Skeletal muscle cell (primary cell): Measurements from ENCODE around the gene SLC17A7.
A peak's percentile ranks its signal among the peaks of the same experiment; 100 is the strongest.
"Not testable (repeated sequence)": the region's sequence is repeated elsewhere in the genome, so short reads cannot be mapped to it uniquely, and the experiment has no call there.

ENCODE experiments used
- DNase-seq: peaks from one replicate; pipeline ENCODE4 v3.0.0-alpha.2; 2010; ENCODE audit warnings: low read depth
- H3K4me3 ChIP-seq: 2 replicates; pipeline ENCODE4 v1.5.1; 2011; ENCODE audit warnings: low read depth, mild to moderate bottlenecking, control low read depth, low read length, moderate library complexity

Gene SLC17A7

DNA sequence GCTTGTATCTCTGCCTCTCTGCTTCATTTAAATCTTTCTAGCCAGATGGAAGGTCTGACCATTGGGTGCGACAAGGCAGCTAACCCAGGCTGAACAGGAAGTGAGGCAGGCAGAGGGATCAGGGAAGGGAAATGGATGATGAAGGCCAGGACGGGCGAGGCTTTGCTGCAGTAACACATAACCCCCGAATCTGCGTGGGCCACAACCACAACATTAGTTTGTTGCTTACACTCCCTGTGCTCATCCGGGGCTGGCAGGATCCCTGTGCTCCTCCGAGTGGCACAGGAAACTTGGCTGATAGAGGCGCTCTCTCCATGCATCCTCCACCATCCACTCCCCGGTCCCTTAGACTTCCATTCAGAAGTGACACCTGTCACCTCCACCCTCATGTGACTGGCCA is 31.6 kb upstream of the SLC17A7 start:
- no peak overlapping the region for H3K4me3 ChIP-seq
- DNase-seq, result no peak

DNA sequence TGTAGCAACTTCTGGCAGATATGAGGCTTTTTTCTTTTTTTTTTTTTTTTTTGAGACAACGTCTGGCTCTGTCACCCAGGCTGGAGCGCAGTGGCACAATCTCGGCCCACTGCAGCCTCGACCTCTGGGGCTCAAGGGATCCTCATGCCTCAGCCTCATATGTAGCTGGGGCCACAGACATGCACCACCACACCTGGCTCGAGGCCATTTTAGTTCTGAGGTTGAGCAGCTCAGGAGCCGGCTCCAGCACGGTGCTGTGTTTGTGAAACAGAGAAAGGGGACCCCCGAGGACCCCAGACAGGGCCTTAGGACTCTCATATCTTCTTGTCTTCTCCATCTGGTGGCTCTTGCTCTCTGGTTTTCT is 29.3 kb upstream of the SLC17A7 start:
- DNase-seq, result no peak
- no peak overlapping the region for H3K4me3 ChIP-seq

DNA sequence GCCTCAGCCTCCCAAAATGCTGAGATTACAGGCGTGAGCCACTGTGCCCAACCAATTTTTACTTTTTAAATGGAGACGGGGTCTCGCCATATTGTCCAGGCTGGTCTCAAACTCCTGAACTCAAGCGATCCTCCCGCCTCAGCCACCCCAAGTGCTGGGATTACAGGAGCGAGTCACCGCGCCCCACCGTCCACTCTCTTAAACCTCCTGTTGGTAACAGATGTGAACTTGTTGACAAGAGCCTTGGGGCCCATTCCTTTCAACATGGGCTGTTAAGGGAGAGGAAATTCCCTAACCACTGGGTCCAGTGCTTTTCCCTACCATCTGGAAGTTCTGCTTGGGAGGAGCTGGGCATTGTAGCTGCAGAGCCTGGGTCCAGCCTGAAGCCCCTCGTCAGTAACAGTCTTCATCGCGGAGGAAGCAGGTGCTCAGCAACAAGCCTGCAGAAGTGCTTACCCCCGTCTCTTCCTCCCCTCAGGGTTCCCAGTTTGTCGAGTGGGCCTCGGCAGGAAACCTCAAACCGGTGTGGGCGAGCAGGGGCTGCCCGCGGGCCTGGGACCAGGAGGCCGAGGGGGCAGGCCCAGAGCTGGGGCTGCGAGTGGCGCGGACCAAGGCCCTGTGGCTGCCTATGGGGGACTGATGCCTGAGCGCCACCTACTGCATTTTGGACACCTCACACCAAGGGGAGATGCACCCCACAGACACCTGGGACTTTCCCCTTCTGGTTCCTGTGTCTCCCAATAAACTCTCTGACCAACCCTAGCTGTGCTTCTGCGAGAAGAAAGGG is 28.7 kb upstream of the SLC17A7 start:
- no peak for DNase-seq
- H3K4me3 ChIP-seq, result no peak overlapping the region

DNA sequence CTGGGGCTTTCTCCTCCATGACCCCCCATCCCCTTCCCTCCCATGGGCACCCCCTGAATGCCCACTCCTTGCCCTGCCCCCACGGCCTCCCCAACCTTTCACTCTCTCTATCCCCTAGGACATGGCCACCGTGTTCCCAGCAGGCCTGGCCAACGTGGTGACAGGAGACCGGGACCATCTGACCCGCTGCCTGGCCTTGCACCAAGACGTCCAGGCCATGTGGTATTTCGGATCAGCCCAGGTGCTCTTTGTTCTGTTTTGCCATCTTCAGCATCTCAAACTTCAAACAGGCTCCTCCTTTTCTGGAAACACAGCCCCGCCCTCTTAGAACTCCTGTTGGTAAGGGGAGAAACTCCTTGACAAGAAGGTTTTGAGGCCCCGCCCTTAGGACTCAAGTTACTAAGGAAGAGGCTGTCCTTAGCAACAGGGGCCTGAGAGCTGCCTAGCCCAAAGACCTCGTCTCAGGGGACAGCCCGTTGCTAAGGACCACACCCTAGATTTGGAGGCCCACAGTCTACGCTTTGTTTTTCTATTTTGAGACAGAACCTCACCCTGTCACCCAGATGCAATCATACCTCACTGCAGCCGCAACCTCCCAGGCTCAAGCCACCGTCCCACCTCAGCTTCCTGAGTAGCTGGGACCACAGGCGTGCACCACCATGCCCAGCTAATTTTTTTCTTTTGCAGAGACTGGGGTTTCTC is 27.6 kb upstream of the SLC17A7 start:
- peak; percentile 34 for DNase-seq
- no peak overlapping the region for H3K4me3 ChIP-seq

DNA sequence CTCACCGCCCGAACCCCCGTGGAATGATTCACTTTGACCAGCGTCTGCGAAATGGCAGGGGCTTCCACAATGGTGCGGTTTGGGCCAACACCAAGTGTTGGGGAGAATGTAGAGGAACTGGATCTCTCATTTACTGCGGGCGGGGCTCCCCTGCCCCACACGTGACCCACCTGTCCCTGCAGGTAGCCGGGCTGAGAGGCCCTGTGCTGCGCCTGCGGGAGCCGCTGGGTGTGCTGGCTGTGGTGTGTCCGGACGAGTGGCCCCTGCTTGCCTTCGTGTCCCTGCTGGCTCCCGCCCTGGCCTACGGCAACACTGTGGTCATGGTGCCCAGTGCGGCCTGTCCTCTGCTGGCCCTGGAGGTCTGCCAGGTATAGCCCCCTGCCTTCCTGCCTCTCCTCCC is 26.9 kb upstream of the SLC17A7 start:
- DNase-seq, result no peak
- no peak overlapping the region for H3K4me3 ChIP-seq

DNA sequence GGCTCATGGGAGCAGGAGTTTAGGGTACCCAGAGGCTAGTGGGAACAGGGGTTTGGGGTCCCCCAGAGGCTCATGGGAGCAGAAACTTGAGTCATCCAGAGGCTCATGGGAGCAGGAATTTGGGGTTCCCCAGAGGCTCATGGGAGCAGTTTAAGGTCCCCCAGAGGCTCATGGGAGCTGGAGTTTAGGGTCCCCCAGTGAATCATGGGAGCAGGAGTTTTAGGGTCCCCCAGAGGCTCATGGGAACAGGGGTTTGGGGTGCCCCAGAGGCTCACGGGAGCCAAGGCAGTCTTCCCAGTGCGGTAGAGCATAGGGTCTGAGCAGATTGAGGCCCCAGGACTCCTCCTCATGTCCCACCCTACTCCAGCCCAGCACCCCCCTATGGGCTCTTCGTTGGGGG is 24.0 kb upstream of the SLC17A7 start:
- DNase-seq, result no peak
- no peak overlapping the region for H3K4me3 ChIP-seq

DNA sequence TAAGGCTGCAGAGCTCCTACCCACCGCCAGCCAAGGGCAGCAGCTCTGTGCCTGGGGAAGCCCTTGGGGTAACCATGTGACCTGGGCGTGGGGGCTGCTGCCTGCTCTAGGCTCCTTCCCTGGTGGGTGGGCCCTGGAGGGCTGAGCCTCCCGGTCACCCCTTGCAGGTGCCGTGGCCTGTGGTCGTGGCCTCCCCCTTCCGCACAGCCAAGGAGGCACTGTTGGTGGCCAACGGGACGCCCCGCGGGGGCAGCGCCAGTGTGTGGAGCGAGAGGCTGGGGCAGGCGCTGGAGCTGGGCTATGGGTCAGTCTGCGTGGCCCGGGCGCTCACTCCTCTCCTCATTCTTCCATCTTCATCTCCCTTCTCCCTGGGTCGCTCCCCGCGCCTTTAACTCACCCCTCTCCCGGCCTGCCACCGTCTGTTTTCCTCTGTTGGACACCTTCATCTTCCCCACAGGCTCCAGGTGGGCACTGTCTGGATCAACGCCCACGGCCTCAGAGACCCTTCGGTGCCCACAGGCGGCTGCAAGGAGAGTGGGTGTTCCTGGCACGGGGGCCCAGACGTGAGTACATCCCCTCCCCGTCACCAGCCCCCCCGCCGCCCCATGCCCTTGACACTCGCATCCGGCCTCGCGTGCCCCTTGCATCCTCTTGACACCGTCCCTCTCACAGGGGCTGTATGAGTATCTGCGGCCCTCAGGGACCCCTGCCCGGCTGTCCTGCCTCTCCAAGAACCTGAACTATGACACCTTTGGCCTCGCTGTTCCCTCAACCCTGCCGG is 22.8 kb upstream of the SLC17A7 start:
- no peak overlapping the region for H3K4me3 ChIP-seq
- DNase-seq, result no peak

DNA sequence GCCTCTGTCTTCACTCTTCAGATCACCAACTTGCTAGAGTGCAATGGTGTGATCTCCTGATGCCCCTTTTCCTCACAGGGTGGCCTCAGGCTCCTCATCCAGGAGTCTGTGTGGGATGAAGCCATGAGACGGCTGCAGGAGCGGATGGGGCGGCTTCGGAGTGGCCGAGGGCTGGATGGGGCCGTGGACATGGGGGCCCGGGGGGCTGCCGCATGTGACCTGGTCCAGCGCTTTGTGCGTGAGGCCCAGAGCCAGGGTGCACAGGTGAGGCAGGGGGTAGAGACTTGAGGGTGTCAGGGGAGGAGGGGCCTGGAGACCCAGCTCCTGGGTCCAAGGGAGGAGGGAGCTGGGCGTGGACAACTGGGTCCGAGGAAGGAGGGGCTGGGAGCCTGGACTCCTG is 21.2 kb upstream of the SLC17A7 start:
- no peak overlapping the region for H3K4me3 ChIP-seq
- no peak for DNase-seq

DNA sequence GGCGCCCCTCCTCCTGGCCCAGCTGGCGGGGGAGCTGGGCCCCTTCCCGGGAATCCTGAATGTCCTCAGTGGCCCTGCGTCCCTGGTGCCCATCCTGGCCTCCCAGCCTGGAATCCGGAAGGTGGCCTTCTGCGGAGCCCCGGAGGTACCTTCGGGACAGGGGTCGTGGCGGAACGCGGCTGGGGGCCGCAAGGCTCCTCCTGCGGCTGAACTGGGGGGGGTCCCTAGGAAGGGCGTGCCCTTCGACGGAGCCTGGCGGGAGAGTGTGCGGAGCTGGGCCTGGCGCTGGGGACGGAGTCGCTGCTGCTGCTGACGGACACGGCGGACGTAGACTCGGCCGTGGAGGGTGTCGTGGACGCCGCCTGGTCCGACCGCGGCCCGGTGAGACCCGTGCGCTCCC is 20.3 kb upstream of the SLC17A7 start:
- DNase-seq, result no peak
- H3K4me3 ChIP-seq, result no peak overlapping the region

DNA sequence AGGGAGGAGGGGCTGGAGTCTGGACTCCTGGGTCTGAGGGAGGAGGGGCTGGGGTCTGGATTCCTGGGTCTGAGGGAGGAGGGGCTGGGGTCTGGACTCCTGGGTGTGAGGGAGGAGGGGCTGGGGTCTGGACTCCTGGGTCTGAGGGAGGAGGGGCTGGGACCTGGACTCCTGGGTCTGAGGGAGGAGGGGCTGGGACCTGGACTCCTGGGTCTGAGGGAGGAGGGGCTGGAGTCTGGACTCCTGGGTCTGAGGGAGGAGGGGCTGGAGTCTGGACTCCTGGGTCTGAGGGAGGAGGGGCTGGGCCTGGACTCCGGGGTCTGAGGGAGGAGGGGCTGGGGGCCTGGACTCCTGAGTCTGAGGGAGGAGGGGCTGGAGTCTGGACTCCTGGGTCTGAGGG is 19.8 kb upstream of the SLC17A7 start:
- H3K4me3 ChIP-seq, DNase-seq: not testable (repeated sequence)

DNA sequence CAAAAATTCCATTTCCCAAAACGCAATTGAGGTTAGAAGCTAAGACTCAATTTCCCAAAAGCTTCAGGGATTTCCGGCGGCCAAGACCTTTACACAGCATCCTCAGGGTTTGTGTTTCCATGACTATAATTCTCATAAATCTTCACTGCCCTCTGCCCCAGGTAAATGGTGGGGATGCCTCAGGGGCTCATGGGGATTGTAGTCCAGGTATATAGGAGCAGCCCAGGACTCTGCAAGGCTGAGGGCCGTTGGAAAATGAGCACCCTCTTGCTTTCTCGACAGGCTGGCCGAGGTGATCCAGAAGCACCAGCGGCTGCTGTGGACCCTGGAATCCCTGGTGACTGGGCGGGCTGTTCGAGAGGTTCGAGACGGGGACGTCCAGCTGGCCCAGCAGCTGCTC is 18.1 kb upstream of the SLC17A7 start:
- H3K4me3 ChIP-seq, result no peak overlapping the region
- no peak for DNase-seq

DNA sequence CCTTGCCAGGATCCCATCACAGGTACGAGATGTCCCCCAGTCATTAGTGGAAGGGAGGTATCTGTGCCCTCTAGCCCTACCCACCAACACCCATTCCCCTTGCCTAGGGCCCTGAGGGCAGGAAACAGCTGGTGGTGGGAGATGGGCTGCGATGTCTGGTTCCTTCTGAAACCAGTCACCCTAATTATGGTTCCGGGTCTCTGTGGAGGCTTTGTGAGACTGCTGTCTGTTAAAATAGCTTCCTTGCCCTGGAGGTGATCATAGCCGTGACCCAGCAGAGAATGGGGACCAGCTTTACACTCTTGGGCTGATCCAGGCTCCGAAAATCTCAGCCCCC is 17.2 kb upstream of the SLC17A7 start:
- no peak overlapping the region for H3K4me3 ChIP-seq
- no peak for DNase-seq

DNA sequence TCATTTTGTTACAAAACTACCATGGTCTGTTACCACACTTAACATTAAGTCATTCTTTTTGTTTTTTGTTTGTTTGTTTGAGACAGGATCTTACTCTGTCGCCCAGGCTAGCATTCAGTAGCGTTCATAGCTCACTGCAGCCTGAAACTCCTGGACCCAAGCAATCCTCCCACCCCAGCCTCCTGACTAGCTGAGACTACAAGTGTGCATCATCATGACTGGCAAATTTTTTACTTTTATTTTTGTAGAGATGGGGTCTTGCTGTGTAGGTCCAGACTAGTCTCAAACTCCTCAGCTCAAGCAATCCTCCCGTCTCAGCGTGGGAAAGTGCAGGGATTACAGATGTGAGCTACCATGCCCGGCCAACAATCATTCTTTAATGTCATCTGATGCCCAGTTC is 15.0 kb upstream of the SLC17A7 start:
- no peak for DNase-seq

DNA sequence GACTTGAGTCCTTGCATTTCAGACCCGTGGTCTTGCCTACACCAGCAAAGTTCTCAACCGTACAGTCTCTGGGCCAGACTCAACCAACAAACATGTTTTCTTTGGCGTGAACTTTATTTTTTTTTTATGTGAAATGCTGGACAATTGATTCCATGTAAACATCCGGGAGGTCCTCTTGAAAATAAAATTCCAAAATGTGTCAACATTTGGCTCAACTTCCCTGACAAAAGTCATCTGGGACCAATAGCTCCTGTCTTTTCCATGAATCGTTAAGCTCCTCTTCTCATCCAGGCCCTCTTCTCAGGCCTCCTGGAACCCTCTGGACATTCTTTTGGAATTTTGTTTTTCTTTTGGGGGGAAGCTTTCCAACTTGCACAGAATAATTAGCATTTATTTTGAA is 14.4 kb upstream of the SLC17A7 start:
- H3K4me3 ChIP-seq, result no peak overlapping the region
- no peak for DNase-seq

More for the DNA sequence above, 15.0 kb upstream of the SLC17A7 start:
- no peak overlapping the region for H3K4me3 ChIP-seq

DNA sequence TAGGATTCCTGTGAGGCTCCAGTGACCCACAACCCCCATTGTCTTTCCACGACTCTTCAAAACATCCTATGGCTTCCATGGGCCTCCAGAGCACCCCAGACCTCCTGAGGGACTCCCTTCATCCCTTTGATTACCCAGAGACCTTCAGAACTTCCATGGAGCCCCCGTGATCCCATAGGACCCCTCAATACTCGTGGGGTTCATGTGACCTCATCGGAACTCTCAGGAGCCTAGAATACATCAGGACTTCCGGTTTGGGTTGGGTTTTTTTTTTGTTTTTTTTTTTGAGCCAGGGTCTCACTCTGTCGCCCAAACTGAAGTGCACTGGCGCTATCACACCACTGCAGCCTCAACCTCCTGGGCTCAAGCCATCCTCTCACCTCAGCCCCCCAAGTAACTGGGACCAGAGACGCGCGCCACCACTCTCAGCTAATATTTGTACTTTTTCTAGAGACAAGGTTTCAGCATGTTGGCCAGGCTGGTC is 12.5 kb upstream of the SLC17A7 start:
- peak overlapping the region; percentile 83 for H3K4me3 ChIP-seq
- DNase-seq, result no peak

DNA sequence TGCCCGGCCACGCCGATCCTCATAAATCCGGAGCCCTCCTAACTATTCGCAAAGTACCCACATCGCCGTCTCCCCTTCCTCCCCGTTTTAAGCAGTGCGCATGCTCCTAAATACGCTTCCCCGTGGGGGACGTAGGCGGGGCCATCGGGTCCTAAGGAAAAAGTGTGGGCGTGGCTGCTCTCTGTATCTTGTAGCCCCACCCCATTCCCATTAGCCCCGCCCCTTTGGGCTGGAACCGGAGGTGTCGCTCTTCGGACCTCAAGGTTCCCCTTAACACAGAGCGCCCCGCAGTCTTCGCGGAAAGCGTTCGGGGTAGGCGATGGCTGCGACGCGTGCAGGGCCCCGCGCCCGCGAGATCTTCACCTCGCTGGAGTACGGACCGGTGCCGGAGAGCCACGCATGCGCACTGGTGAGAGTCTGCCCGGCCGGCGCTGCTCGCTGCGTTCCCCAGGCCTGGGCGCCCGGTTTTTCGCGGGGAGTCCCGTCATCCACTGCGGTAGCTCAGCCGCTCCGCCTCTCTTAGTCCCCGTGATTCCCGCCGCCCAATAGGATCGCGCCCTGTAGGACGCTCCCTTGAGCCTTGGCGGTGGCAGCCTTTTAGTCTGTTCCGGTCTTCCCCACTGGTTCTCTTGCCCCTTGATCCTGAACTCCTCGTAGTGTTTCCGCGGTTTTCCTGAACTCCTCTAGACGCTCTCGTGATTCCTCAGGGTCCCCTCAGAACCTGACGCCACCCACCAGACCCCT is 11.9 kb upstream of the SLC17A7 start, which contains the start of gene ALDH16A1:
ALDH16A1 (plus strand) TSS at position 213 of the 744 bp plus-strand sequence; CDS start at position 320, 107 bp downstream.
- DNase-seq, result peak; percentile 91

DNA sequence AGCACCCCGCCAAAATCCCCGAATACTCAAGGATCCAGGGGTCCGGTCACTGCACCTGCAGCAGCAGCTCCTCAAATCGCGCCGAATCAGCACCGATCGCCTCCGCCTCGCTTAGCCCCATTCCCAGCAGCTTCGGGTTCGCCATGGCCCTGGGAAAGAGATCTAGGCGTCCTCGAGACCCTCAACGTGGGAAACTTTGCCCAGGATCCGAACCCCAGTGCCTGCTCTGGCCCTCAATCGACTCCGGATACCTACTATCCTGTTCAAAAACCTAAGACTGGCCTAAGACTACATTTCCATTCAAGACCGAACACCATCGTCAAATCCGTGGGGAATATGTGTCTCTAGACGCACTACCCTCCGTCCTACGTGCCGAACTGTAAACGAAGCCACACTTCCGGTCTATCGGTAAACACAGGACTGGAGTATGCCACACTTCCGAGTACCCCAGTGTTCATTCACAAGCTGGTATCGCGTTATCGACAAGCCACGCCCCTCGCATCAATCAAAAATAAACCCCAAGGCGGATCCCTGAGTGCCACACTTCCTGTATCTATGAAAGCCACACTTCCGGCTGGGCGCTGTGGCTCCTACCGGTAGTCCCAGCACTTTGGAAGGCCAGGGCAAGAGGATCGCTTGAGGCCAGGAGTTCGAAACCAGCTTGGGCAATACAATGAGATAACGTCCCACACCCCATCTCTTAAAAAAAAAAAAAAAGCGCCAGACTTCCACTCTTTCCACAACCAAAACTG is 10.3 kb upstream of the SLC17A7 start, which contains the start of gene PIH1D1:
PIH1D1 (minus strand) TSS at position 385 of the 752 bp plus-strand sequence; CDS start at position 145, 240 bp downstream.
- DNase-seq, result peak; percentile 96
- H3K4me3 ChIP-seq, result peak within 1 kb of the TSS; percentile 95

More for the DNA sequence above, 11.9 kb upstream of the SLC17A7 start, which contains the start of gene ALDH16A1:
- H3K4me3 ChIP-seq, result peak within 1 kb of the TSS; percentile 83

DNA sequence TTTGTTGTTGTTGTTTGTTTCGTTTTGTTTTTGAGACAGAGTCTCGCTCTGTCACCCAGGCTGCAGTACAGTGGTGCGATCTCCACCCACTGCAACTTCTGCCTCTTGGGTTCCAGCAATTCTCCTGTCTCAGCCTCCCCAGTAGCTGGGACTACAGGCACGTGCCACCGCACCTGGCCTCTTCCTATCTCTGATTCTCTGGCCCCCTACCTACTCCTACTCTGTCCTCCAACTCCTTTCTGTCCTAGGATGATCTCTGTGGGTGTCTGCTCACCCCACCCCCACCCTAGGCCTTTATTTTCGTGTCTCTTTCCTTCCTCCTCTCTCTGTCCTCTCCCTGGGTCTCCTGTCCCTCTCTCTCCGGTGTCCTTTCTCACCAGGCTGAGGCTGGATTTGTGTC is 9.1 kb upstream of the SLC17A7 start:
- peak overlapping the region; percentile 95 for H3K4me3 ChIP-seq
- no peak for DNase-seq

DNA sequence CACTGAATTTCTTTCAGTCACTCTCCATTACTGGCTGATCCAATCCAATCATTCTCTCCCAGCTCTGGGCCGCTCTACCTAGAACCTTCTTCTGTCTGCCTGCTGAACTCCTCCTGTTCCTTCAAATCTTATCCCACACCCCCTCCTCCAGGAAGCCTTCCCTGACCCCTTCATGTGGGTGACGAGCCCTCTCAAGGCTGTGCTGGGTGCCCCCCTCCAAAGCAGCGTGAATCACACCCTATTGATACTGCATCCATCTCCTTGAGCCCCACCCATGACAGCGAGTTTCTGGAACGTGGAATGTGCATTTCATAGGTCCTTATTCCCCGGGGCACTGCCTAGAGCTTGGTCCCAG is 7.1 kb upstream of the SLC17A7 start:
- no peak overlapping the region for H3K4me3 ChIP-seq
- no peak for DNase-seq
